ENCODE results near the gene USP33.
"Not testable (repeated sequence)": the region's sequence is repeated elsewhere in the genome, so short reads cannot be mapped to it uniquely, and the experiment has no call there.

Gene USP33

GRCh38 chr1:77671836-77672235 is 87.8 kb downstream of the USP33 start:
- DNase-seq (ENCODE audit: low read depth) = peak; percentile 32

- DNase-seq (ENCODE audit: low read depth) = no peak
These were observed 89.3 kb downstream of the USP33 start for GRCh38 chr1:77670330-77670729.

DNA sequence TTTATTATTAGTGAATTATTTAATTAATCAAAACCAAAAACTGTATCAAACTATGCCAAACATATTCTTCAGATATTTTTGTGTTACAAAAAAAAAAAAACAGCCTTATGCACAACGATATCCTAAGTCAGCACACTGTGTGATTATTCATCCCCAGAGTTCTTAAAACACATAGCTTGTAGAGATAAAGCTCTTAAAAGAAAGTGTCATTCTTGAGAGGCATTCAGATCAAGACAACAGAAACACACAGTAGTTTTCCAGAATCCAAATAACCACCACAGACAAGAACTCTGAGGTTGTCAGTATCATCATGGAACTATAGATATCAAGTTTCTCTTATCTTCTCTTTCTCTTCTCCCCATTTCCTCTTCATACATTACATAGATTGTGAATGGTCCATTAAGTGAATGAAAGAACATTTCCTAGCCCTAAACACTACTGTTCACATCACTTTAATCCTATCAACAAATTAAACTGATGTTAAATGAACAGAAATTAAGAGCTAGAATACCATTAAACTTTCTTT is 90.7 kb downstream of the USP33 start:
- no peak for DNase-seq (ENCODE audit: low read depth)

DNA sequence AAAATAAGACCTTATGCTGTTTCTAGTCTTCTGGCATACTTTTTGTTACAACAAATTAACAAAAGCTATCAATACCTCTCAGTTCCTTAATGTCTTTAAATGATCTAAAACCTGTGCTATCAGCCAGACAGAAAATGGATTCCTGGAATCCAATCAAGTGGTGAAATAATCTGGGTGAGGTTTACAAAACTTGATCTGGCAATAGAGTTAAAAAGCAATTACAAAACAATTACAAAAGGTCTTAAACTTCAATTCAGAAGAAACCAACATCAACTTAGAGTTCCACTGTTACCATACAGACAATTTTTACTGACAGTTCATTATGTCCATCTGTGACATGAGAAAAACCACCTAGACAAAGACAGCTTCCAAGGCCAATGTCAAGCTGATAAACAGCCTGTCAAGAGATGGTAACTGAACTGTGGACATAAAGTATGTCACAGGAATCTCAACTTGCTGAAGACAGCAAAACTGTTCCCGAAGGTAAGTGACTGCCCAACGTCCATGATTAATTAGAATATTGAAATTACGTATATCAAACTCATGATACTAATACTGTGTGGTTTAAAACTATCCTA is 94.6 kb downstream of the USP33 start:
- no peak for DNase-seq (ENCODE audit: low read depth)

GRCh38 chr1:77661696-77662095 is 98.0 kb downstream of the USP33 start:
- no peak for DNase-seq (ENCODE audit: low read depth)

- no peak for DNase-seq (ENCODE audit: low read depth)
These were observed 99.6 kb downstream of the USP33 start for GRCh38 chr1:77659879-77660593.

DNA sequence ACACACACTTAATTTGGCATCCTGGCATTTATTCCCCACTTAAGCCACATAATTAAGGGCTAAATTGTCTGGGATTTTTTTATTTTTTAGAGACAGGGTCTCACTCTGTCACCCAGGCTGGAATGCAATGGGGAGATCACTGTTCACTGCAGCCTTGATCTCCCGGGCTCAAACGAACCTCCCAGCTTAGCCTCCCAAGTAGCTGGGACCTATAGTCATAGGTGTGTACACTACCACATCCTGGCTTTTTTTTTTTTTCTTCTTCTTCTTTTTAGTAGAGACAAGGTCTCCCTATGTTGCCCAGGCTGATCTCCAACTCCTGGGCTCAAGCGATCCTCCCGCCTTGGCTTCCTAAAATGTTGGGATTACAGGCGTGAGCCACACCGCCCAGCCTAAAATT is 101.4 kb downstream of the USP33 start:
- DNase-seq (ENCODE audit: low read depth) = no peak

- DNase-seq (ENCODE audit: low read depth) = no peak
These were observed 104.1 kb downstream of the USP33 start for GRCh38 chr1:77655431-77655974.

GRCh38 chr1:77652970-77653516 is 106.6 kb downstream of the USP33 start:
- no peak for DNase-seq (ENCODE audit: low read depth)

GRCh38 chr1:77652268-77652667 is 107.4 kb downstream of the USP33 start:
- DNase-seq (ENCODE audit: low read depth) = no peak

- DNase-seq (ENCODE audit: low read depth) = no peak
These were observed 110.5 kb downstream of the USP33 start for GRCh38 chr1:77649127-77649526.

- not testable (repeated sequence) for DNase-seq (ENCODE audit: low read depth)
These were observed 113.4 kb downstream of the USP33 start for GRCh38 chr1:77646224-77646623.
